Activated CD8-positive, alpha-beta memory T cell treated with anti-CD3 and anti-CD28 coated beads, Interleukin-2, amount 50 U/mL, for 24 hours (primary cell): ENCODE measurements around the gene TRAFD1.

ENCODE experiments used
- DNase-seq: peaks from one replicate; pipeline ENCODE4 v3.0.0-alpha.2; 2020; ENCODE audit errors: extremely low read depth

The TRAFD1 gene

DNA sequence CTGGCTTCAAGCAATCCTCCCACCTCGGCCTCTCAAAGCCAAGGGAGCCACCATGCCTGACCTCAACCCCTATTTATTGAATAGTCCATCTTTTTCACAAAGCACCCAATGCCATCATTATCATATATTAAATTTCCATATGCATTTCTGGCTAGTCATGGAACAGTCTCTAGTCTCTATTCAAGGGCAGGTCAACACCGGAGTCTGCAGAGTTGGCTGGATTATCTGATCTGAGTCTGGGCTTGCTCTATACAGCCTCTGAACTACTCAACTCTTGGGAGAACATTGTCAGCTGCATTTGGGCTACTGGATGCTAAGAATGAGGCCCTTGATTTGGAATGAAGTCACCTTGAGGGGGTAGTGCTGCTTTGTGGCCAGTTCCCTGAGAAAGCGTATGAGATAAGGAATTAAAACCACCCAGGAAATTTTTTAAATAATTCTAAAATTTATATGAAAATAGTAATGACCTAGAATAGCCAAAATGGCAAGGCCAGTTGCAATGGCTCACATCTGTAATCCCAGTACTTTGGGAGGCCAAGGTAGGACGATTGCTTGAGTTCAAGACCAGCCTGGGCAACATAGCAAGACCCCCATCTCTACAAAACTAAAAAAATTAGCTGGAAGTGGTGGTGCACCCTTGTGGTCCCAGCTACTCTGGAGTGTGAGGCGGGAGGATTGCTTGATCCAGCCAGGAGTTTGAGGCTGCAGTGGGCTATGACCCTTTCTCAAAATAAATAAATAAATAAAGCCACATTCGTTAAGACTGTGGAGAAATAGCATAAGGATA is 9.9 kb upstream of the TRAFD1 start:
- no peak for DNase-seq

- DNase-seq: no peak
Measured at GRCh38 chr12:112116232-112117060, 8.9 kb upstream of the TRAFD1 start.

DNA sequence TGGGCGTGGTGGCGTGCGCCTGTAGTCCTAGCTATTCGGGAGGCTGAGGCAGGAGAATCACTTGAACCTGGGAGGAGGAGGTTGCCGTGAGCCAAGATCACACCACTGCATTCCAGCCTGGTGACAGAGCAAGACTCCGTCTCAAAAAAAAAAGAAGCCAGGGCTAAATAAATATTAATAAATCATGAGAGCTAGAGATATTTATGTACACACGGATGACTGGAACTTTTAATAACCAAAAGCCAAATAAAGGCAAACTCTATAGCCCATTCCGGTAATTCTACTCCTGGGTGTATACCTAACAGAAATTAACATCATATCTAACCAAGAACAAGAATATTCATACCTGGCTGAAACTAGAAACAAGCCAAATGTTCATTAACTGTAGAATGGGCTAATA is 7.7 kb upstream of the TRAFD1 start:
- no peak for DNase-seq

GRCh38 chr12:112121780-112122565 is 3.4 kb upstream of the TRAFD1 start:
- DNase-seq: no peak

- DNase-seq: no peak
Measured at GRCh38 chr12:112122823-112123690, 2.3 kb upstream of the TRAFD1 start.

DNA sequence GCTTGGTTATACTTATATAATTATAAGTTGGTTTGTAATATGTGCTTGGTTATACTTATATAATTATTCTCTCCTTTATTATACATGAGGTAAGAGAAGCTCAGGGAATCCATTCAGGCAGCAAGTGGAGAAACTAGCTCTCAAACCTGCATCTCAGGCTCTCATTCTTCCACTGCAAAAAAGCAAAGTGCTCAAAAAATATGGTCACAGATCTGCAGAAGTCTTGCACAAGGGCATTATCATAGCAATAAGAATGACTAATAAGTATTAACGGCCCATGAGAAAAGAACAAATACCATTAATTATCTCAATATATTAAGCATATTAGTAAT is 476 bp upstream of the TRAFD1 start:
- no peak for DNase-seq

GRCh38 chr12:112126000-112126438 is 659 bp downstream of the TRAFD1 start:
- no peak for DNase-seq

DNA sequence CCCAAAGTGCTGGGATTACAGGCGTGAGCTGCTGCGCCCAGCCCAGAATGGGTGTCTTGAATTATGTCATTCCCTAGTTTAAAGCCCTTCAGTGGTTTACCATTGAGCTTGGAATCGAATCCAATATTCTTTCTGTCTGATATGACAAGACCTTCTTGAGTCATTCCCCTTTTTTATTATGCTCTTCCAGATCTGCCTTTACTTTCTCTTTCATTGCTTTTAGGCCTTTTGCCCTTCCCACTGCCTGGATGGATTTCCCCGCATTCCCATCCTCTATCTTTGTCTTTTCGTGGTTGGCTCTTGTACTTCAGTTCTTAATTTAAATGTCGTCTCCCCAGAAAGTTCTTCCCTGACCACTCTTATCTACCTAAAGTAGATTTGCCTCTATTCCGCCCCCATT is 1.6 kb downstream of the TRAFD1 start:
- DNase-seq: no peak

GRCh38 chr12:112130441-112130998 is 5.2 kb downstream of the TRAFD1 start:
- DNase-seq: no peak

DNA sequence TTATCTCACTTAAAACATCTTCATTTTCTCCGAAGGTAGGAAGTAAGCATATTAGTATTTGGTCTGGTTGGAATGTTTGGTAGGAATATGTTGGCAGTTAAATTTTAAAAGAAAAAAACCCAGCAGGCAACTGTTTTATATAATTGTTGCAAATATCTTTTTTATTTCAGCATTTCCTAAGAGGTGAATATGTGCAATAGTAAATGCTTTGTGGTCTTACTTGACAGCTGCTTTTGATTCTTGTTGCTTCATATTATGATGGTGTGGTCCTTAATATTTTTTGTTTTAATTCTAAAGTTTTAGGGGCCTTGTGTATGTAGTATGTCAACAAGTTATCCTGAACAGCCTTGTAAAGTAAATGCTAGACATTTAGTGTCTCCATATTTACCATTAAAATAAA is 6.3 kb downstream of the TRAFD1 start:
- no peak for DNase-seq

GRCh38 chr12:112133418-112133817 is 8.1 kb downstream of the TRAFD1 start:
- DNase-seq: no peak

DNA sequence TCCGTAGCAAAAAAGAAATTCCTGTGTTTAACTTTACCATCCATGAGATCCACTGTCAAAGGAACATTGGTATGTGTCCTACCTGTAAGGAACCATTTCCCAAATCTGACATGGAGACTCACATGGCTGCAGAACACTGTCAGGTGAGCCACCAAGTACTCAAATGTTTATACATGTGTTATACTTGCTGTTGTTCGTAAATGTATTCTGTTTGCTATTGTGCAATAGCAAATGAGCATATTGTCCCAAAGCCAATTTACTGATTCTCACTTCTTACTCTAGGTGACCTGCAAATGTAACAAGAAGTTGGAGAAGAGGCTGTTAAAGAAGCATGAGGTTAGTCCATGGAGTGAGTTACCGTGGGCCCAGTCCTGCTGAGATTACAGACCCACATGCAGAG is 9.4 kb downstream of the TRAFD1 start:
- no peak for DNase-seq

DNA sequence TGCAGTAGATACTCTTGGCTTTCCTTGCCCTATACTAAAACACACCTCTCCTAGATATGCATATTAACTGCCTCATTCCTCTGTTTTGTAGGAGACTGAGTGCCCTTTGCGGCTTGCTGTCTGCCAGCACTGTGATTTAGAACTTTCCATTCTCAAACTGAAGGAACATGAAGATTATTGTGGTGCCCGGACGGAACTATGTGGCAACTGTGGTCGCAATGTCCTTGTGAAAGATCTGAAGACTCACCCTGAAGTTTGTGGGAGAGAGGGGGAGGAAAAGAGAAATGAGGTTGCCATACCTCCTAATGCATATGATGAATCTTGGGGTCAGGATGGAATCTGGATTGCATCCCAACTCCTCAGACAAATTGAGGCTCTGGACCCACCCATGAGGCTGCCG is 15.4 kb downstream of the TRAFD1 start:
- DNase-seq: no peak

- no peak for DNase-seq
Measured at GRCh38 chr12:112146123-112146522, 20.8 kb downstream of the TRAFD1 start.

DNA sequence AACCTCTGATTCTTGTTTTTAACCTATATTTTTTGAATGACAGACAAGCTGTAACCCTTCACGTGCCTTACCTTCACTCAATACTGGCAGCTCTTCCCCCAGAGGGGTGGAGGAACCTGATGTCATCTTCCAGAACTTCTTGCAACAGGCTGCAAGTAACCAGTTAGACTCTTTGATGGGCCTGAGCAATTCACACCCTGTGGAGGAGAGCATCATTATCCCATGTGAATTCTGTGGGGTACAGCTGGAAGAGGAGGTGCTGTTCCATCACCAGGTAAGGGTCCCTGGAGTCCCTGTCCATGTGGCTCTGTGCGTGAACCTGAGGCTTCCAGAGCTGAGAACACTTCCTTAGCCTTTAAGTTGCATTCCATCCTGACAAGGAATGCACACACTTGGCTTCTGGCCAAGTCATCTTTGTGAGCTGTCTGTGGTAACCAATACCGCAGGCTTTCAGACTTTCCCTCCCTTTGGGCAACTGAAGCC is 22.7 kb downstream of the TRAFD1 start:
- no peak for DNase-seq

- no peak for DNase-seq
Measured at GRCh38 chr12:112149596-112149995, 24.2 kb downstream of the TRAFD1 start.

GRCh38 chr12:112151766-112152541 is 26.6 kb downstream of the TRAFD1 start:
- no peak for DNase-seq

GRCh38 chr12:112153181-112153892 is 28.0 kb downstream of the TRAFD1 start:
- DNase-seq: no peak

DNA sequence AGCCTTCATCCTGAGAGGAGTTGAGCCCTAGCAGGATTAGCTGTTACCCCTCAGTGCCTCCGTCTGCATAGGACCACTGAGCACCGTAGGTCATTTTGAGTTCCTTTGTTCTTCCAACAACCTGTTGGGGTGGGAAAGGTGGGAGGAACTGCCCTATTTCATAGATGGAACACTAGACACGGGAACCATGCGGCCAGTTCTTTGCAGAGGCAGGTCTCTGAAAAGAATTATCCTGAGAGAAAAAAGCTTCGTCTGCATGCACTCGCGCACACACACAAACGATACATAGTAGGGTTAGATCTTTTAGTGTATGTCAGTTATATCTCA is 28.5 kb downstream of the TRAFD1 start:
- DNase-seq: no peak
